ENCODE results near the gene KRT14.
A peak's percentile ranks its signal among the peaks of the same experiment; 100 is the strongest.

Gene KRT14

DNA sequence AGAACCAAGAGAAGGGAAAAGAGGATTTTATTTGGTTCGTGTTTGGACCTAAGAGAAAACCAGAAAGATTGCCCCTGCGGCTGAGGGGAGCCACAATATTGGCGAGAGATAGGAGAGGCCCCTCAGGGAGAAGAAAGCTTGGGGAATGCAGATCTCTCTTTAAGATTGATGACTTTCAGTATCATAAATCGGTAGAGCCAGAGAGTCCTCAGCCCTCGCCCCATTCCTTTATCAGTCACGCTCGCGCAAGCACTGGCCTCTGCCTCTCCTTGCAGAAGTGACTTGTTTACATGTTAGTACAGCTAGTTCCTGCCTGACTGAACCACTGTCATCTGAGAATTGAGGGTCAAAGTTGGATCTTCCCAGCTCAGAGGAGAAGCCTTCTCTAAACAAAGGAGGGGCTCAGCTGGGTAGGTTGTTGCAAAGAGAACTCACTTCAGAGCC, 37.1 kb downstream of the KRT14 start:
- peak; percentile 44 for DNase-seq (ENCODE audit: low read depth)
- TF ChIP-seq, protein P1, sequence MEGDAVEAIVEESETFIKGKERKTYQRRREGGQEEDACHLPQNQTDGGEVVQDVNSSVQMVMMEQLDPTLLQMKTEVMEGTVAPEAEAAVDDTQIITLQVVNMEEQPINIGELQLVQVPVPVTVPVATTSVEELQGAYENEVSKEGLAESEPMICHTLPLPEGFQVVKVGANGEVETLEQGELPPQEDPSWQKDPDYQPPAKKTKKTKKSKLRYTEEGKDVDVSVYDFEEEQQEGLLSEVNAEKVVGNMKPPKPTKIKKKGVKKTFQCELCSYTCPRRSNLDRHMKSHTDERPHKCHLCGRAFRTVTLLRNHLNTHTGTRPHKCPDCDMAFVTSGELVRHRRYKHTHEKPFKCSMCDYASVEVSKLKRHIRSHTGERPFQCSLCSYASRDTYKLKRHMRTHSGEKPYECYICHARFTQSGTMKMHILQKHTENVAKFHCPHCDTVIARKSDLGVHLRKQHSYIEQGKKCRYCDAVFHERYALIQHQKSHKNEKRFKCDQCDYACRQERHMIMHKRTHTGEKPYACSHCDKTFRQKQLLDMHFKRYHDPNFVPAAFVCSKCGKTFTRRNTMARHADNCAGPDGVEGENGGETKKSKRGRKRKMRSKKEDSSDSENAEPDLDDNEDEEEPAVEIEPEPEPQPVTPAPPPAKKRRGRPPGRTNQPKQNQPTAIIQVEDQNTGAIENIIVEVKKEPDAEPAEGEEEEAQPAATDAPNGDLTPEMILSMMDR (conservative IDR thresholded peaks at IDR 0.05; ENCODE audit: low read depth, low read length), result no peak
- no peak overlapping the region for H3K4me3 ChIP-seq (ENCODE audit: low read depth, low read length)

DNA sequence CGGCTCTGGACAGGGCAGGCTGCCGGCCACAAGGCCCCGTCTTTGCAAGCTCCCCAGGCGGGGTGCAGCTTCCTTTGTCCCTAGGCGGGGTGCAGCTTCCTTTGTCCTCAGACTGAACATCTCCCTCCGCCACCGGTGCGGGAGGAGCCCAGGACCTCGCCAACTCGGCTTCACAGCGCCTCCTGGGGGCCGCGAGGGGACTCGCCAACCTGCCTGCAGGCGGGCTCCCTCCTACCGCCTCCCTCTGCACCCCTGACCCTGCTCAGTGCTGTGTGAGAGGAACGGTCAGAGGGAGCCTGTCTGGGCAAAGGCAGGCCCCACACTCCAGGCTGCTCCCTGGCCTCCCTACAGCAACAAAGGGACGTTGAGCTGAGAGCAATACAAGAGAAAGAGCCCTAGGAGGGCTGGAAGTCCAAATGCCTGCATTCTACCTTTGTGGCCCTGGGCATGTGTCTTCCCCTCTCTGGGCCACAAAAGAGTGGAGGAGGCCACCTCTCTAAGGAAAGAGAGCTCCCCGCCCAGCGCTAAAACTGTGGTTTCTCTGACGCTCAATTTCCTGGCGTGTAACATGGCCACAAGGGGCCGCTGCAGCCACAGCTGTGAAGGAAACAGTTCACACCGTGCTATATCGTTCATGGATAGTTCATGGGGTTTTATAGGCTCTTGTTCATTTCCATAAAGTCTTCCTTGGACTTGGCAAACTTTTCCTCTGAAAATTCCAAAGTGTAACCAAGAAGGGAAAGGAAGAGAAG, 37.7 kb downstream of the KRT14 start:
- peak; percentile 94 for DNase-seq (ENCODE audit: low read depth)
- TF ChIP-seq, protein P1 (conservative IDR thresholded peaks at IDR 0.05; ENCODE audit: low read depth, low read length), result peak; percentile 88
- H3K4me3 ChIP-seq (ENCODE audit: low read depth, low read length), result peak overlapping the region; percentile 35

DNA sequence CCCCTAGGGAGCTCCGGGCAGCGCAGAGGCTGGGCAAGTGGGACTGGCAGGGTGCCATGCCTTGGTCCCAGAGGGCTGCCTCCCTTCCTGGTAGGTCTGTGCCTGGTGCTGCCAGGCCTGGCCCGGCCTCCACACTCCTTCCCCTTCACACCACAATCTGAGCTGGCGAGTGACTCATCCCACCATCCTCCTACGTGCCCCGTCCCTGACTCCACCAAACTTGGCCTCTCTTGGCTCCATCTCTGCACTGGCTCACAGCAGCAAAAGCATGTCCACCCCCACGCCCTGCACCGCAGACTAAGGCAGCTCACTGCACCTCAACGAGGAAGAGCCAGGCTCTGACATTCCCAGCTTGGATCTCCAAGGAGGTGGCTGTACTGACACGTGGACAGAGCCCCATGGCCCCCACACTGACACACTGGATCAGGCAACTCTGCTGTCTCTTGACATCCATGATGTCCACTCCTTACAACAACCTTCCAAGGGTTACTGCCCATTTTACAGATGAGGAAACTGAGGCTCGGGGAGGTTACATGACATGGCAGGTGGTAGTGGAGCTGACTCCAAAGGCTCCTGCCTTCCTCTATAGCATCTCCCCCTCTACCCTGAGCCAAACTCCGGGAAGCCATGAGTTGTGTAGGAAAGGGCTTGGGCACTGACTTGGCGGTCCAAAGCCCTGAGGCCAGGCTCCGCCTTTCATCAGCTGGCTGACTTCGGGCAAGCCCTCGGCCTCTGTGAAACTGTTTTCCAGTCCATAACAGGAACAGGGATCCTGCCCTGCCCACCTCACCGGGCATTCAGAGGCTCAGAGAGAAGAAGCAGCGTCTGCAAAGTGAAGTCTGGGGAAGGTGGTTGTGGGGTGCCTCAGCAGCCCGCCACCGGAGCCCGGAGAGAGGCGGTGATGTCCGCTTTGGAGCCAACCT, 38.5 kb downstream of the KRT14 start:
- TF ChIP-seq, protein P1 (conservative IDR thresholded peaks at IDR 0.05; ENCODE audit: low read depth, low read length), result no peak

DNA sequence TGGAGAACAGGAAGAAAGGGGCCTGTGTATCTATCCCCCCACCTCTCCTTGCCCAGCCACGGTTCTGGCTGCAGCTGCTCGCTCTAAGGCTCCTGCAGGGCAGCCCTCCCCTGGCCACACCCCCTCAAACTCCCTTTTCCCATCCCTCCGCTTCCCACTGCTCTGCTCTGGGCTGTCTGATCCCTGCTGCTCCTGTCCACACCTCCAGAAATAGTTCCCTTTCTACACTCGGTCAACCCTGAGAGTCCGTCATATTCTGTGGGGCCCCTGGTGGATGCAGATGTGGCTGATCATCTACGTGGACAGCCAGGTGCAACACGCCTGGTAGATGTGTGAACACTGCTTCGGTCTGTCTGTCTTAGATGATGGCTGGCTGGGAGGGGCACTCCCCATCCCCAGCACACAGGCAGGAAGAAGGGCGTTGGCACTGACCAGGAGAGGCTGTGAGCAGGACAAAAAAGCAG, 39.3 kb downstream of the KRT14 start:
- no peak overlapping the region for H3K4me3 ChIP-seq (ENCODE audit: low read depth, low read length)
- peak; percentile 32 for DNase-seq (ENCODE audit: low read depth)
- TF ChIP-seq, protein P1 (conservative IDR thresholded peaks at IDR 0.05; ENCODE audit: low read depth, low read length), result no peak

More for the DNA sequence above, 38.5 kb downstream of the KRT14 start:
- H3K4me3 ChIP-seq (ENCODE audit: low read depth, low read length), result peak overlapping the region; percentile 35
- peak; percentile 90 for DNase-seq (ENCODE audit: low read depth)

DNA sequence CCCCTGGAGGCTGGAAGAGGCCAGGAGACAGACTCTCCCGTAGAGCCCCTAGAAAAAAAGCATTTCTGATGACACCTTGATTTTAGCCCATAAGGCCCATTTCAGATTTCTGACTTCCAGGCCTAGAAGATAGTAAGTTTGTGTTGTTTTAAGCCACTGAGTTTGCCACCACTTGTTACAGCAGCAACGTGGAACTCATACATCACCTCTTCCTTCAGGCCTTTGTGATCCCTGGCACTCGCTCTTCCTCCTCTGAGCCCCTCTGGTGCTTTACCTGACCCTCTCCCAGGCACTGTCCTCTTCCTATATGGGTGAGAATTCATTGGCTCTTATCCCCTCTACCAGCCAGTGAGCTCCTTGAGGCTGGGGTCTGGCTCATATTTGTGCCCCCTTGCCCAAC, 39.9 kb downstream of the KRT14 start:
- no peak overlapping the region for H3K4me3 ChIP-seq (ENCODE audit: low read depth, low read length)
- DNase-seq (ENCODE audit: low read depth), result no peak
- TF ChIP-seq, protein P1 (conservative IDR thresholded peaks at IDR 0.05; ENCODE audit: low read depth, low read length), result no peak

DNA sequence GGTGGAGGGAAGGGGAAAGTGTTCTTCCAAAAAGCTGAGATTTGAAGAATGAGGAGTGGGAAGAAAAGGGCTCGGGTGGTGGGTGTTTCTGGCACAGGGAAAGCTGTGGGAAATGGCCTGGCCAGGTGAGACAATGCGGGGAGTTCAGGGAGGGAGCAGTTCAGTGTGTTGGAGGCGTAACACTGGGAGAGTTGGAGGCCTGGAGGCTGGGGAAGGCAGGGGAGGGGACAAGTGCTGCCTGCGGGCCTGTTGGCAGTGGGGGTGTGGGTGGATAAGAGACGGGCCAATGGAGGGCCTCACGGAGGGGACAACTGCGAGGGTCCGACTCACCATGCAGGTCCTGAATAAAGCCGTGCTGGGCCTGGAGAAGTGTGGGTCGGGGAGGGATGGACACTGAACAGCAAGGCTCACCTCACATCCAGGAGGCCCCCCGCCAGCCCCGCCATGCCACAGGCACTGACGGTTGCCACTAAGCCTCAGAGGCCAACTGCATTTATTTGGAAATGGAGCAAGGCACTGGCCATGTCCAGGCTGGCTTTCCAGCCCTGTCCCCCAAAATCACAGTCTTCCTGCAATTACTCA, 40.8 kb downstream of the KRT14 start:
- no peak overlapping the region for H3K4me3 ChIP-seq (ENCODE audit: low read depth, low read length)
- TF ChIP-seq, protein P1 (conservative IDR thresholded peaks at IDR 0.05; ENCODE audit: low read depth, low read length), result no peak
- no peak for DNase-seq (ENCODE audit: low read depth)

Measured in choroid plexus epithelial cell (primary cell).